Keratinocyte (primary cell): ENCODE measurements around the gene UBE4B. TPM values are rescaled to one million over a fixed set of nuclear protein-coding genes. Genes with fewer than 3 reads are reported as not detected.

Experiments
- DNase-seq: peaks from one replicate; pipeline ENCODE4 v3.0.0-alpha.2; 2011; ENCODE audit warnings: low read depth, missing footprints, low spot score
- FAIRE-seq: peaks from 2 replicates; lab custom pipeline; 2011; peaks lifted over from hg19 to GRCh38; lab: Jason Lieb, UNC
- H2AFZ ChIP-seq: 2 replicates; pipeline ENCODE4 v1.6.0; 2012; ENCODE audit warnings: low read length, control low read depth, inconsistent platforms; ENCODE audit not compliant: control insufficient read depth
- H3K27ac ChIP-seq: 2 replicates; pipeline ENCODE4 v1.5.1; 2011; ENCODE audit warnings: low read length; ENCODE audit not compliant: control insufficient read depth, insufficient read depth
- H3K27me3 ChIP-seq: 3 replicates; pipeline ENCODE4 v1.6.0; 2011; ENCODE audit warnings: low read length; ENCODE audit not compliant: control insufficient read depth, insufficient read depth; ENCODE audit errors: extremely low read depth
- H3K36me3 ChIP-seq, 2 experiments: 2 replicates in 1 of 2; 3 replicates in 1 of 2; pipeline ENCODE4 v1.5.1; 2011; ENCODE audit warnings: low read length in 2 of 2, mild to moderate bottlenecking in 1 of 2; ENCODE audit not compliant: control insufficient read depth in 2 of 2, insufficient read depth in 2 of 2; ENCODE audit errors: extremely low read depth in 1 of 2
- H3K4me1 ChIP-seq: 3 replicates; pipeline ENCODE4 v1.5.1; 2011; ENCODE audit warnings: low read length; ENCODE audit not compliant: control insufficient read depth, insufficient read depth; ENCODE audit errors: extremely low read depth
- H3K4me2 ChIP-seq: 3 replicates; pipeline ENCODE4 v1.6.0; 2011; ENCODE audit warnings: low read depth, low read length; ENCODE audit not compliant: control insufficient read depth, insufficient read depth; ENCODE audit errors: extremely low read depth
- H3K4me3 ChIP-seq, 3 experiments: fragments of 200-600 bp in 1 of 3; sonication (generic) in 1 of 3; 2 replicates in 2 of 3; 3 replicates in 1 of 3; pipeline ENCODE4 v1.5.1; 2011 to 2016; ENCODE audit warnings: low read length in 3 of 3, mild to moderate bottlenecking in 3 of 3, control low read depth in 2 of 3, inconsistent platforms in 1 of 3, low read depth in 1 of 3, mixed read lengths in 1 of 3, mixed run types in 1 of 3, moderate library complexity in 1 of 3; ENCODE audit not compliant: control insufficient read depth in 2 of 3, insufficient read depth in 2 of 3; ENCODE audit errors: extremely low read depth in 1 of 3
- H3K79me2 ChIP-seq: 2 replicates; pipeline ENCODE4 v1.6.0; 2012; ENCODE audit warnings: low read length; ENCODE audit not compliant: control insufficient read depth, insufficient read depth
- H3K9ac ChIP-seq: 3 replicates; pipeline ENCODE4 v1.6.0; 2011; ENCODE audit warnings: low read length; ENCODE audit not compliant: control insufficient read depth, insufficient read depth; ENCODE audit errors: extremely low read depth
- H3K9me1 ChIP-seq: 3 replicates; pipeline ENCODE4 v1.6.0; 2011; ENCODE audit warnings: low read length; ENCODE audit not compliant: control insufficient read depth, insufficient read depth; ENCODE audit errors: extremely low read depth
- H3K9me3 ChIP-seq: 2 replicates; pipeline ENCODE4 v1.5.1; 2012; ENCODE audit warnings: low read depth, low read length; ENCODE audit not compliant: control insufficient read depth
- H4K20me1 ChIP-seq: 3 replicates; pipeline ENCODE4 v1.6.0; 2011; ENCODE audit warnings: low read length; ENCODE audit not compliant: control insufficient read depth, insufficient read depth; ENCODE audit errors: extremely low read depth
- EZH2 ChIP-seq: IDR thresholded peaks from one replicate; pipeline ENCODE4 v1.6.1; 2012; ENCODE audit warnings: inconsistent platforms, mild to moderate bottlenecking, low read length, moderate library complexity
- dilution Hi-C: fragments of 300-500 bp; cut with MboI; formaldehyde crosslinking; loops from one replicate; pipeline ENCODE4 v1.7.0; 2020; ENCODE audit warnings: low sequenced_read_pairs; ENCODE audit not compliant: extremely low pct_ligation_motif_present
- polyA plus RNA-seq, 5 experiments: library from polyadenylated mRNA; depleted of rRNA in 3 of 5; stranded (reverse) in 3 of 5; stranded (forward) in 1 of 5; unstranded in 1 of 5; fragments of >200 nt; gene quantifications; 1 replicate in 1 of 5; 2 replicates in 3 of 5; 3 replicates in 1 of 5; pipeline versions ENCODE4 v1.2.1 to v1.2.3, GENCODE V29; 2011 to 2012; ENCODE audit warnings: missing spikeins in 2 of 5, low read depth in 1 of 5, low replicate concordance in 1 of 5
- TF ChIP-seq, protein P1 (sequence below), 3 experiments: IDR thresholded peaks in 1 of 3; conservative IDR thresholded peaks in 1 of 3; optimal IDR thresholded peaks in 1 of 3; 2 replicates in 2 of 3; 3 replicates in 1 of 3; pipeline versions ENCODE3 to v1.5.1; 2011; ENCODE audit warnings: low read length in 3 of 3, mild to moderate bottlenecking in 3 of 3, moderate library complexity in 2 of 3, control low read depth in 1 of 3, inconsistent platforms in 1 of 3; ENCODE audit not compliant: insufficient read depth in 2 of 3; ENCODE audit errors: extremely low read depth in 1 of 3

Gene UBE4B
- polyA plus RNA-seq, 1 donor (not counting 4 experiments of a cell fraction or from before 2014, with no cell fraction given): 14.3 TPM

DNA sequence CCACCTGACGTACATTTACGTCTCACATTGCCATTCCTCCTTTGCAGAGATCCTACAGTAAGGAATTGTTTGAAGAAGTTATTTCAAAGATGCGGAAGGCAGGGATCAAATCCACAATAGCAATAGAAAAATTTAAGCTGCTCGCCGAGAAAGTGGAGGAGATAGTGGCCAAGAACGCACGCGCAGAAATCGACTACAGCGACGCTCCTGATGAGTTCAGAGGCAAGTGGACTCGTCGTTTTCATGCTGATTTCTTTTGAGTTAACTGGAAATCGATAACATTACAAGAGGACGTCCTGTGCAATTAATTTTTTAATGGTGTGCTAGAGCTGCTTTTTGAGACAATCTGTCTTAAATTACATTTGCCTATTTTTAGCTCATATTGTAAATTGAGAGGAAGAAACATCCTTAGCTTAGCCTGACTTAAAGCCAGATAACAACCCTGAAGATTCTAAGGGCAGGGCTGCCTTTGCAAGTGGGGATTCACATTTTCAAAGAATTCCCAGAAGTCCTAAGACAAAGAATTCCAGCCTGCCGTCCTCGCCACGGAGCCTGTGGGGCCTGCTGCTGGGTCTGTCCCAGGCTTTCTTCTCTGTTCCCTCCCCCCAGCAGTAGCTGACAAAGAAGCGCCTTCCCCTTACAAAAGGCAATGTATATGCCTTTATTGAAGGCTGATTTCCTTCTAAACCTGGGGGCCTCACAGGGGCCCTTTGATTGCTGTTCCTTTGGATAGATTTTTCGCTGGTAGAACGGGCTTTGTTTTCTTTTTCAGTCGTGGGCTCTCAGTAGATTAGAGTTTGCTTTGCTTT, 146.0 kb downstream of the UBE4B start:
- TF ChIP-seq, protein P1, sequence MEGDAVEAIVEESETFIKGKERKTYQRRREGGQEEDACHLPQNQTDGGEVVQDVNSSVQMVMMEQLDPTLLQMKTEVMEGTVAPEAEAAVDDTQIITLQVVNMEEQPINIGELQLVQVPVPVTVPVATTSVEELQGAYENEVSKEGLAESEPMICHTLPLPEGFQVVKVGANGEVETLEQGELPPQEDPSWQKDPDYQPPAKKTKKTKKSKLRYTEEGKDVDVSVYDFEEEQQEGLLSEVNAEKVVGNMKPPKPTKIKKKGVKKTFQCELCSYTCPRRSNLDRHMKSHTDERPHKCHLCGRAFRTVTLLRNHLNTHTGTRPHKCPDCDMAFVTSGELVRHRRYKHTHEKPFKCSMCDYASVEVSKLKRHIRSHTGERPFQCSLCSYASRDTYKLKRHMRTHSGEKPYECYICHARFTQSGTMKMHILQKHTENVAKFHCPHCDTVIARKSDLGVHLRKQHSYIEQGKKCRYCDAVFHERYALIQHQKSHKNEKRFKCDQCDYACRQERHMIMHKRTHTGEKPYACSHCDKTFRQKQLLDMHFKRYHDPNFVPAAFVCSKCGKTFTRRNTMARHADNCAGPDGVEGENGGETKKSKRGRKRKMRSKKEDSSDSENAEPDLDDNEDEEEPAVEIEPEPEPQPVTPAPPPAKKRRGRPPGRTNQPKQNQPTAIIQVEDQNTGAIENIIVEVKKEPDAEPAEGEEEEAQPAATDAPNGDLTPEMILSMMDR (optimal IDR thresholded peaks at IDR 0.05 in 1 of 3, IDR thresholded peaks at IDR 0.05 in 1 of 3, conservative IDR thresholded peaks at IDR 0.05 in 1 of 3; ENCODE audit: extremely low read depth in 1 of 3, insufficient read depth in 2 of 3, low read length in 3 of 3): no peak
- TF ChIP-seq EZH2: no peak
- no peaks in the 10 kb centered on the region for H3K9me3 ChIP-seq
- no peaks in the 10 kb centered on the region for H3K79me2 ChIP-seq
- no peak overlapping the region for H3K9ac ChIP-seq
- no peaks in the 10 kb centered on the region for H3K9me1 ChIP-seq
- FAIRE-seq (no peak), DNase-seq (no peak)
- H3K4me3 ChIP-seq: no peak overlapping the region
- no peaks in the 10 kb centered on the region for H3K4me1 ChIP-seq
- no peak overlapping the region for H2AFZ ChIP-seq
- dilution Hi-C loops: no loop called here
- H3K36me3 ChIP-seq: peaks cover 8 to 13% of the 10 kb centered on the region in 2 experiments
- no peak overlapping the region for H3K4me2 ChIP-seq
- no peak overlapping the region for H3K27ac ChIP-seq
- no peaks in the 10 kb centered on the region for H3K27me3 ChIP-seq
- H4K20me1 ChIP-seq: no peaks in the 10 kb centered on the region

DNA sequence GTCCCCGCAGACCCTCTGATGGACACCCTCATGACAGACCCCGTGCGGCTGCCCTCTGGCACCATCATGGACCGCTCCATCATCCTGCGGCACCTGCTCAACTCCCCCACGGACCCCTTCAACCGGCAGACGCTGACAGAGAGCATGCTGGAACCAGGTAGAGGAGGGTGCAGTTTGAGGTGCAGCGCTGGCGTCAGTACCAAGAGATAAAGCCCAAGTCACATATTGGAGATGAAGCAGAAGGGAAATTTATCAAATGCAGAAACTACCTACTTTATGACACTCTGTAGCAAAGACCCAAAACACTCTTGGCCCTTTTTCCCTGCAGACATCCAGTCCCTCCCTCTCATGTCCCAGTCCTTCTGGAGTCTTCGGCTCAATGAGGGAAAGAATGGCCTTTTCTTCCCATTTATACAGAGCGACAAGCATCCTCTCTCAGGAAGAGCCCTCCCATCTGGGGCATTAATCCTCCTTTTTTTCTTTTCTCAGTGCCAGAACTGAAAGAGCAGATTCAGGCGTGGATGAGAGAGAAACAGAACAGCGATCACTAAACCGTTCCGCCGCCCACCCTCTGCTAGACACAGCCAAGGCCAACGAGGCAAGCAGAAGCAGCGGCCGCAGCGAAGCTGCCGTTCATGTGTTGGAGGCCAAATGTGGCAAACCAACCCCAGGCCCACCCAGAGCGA, 146.8 kb downstream of the UBE4B start:
- no peaks in the 10 kb centered on the region for H3K9me3 ChIP-seq
- FAIRE-seq: no peak
- no peaks in the 10 kb centered on the region for H3K79me2 ChIP-seq
- DNase-seq: no peak
- dilution Hi-C loops: no loop called here
- no peak overlapping the region for H3K27ac ChIP-seq
- H3K9ac ChIP-seq: no peak overlapping the region
- H4K20me1 ChIP-seq: no peaks in the 10 kb centered on the region
- TF ChIP-seq, protein P1 (optimal IDR thresholded peaks at IDR 0.05 in 1 of 3, IDR thresholded peaks at IDR 0.05 in 1 of 3, conservative IDR thresholded peaks at IDR 0.05 in 1 of 3; ENCODE audit: extremely low read depth in 1 of 3, insufficient read depth in 2 of 3, low read length in 3 of 3): no peak
- TF ChIP-seq EZH2: no peak
- no peaks in the 10 kb centered on the region for H3K9me1 ChIP-seq
- H3K27me3 ChIP-seq: no peaks in the 10 kb centered on the region
- H3K36me3 ChIP-seq: peaks cover 8 to 13% of the 10 kb centered on the region in 2 experiments
- no peaks in the 10 kb centered on the region for H3K4me1 ChIP-seq
- H3K4me2 ChIP-seq: no peak overlapping the region
- H2AFZ ChIP-seq: no peak overlapping the region
- H3K4me3 ChIP-seq: no peak overlapping the region
